HL-60 (cell line): Measurements from ENCODE around the gene HNRNPR.

Source experiments
- CTCF ChIP-seq: IDR thresholded peaks from one replicate; pipeline ENCODE4 v1.5.1; 2011; ENCODE audit warnings: low read length, control low read depth, inconsistent platforms; ENCODE audit not compliant: insufficient read depth
- GABPA ChIP-seq: IDR thresholded peaks from 2 replicates; pipeline ENCODE4 v1.6.1; 2012; ENCODE audit warnings: low read depth

- no peak for TF ChIP-seq CTCF
- no peak for TF ChIP-seq GABPA
These were observed 12.4 kb downstream of the HNRNPR start for GRCh38 chr1:23331713-23332112.
